Peyer's patch (tissue), 4 donors: Measurements from ENCODE around the gene IFT52. TPM values are rescaled to one million over a fixed set of nuclear protein-coding genes. Genes with fewer than 3 reads are reported as not detected.

ENCODE experiments used
- DNase-seq, 3 donors: peaks; one replicate each; pipeline ENCODE4 v3.0.0-alpha.2; 2017 to 2019
- H3K27ac ChIP-seq, 4 donors: fragments of 200-600 bp; sonication (generic); one replicate each; pipeline ENCODE4 v1.5.1; 2016 to 2019
- H3K27me3 ChIP-seq, 2 donors: fragments of 200-600 bp; sonication (generic); one replicate each; pipeline ENCODE4 v1.5.1; 2019
- H3K36me3 ChIP-seq, 3 donors: fragments of 200-600 bp; sonication (generic); one replicate each; pipeline ENCODE4 v1.5.1; 2016 to 2019
- H3K4me1 ChIP-seq, 4 donors: fragments of 200-600 bp; sonication (generic); one replicate each; pipeline ENCODE4 v1.5.1; 2016 to 2019
- H3K4me3 ChIP-seq, 4 donors: fragments of 200-600 bp; sonication (generic); 1 replicate in 3 of 4; 2 replicates in 1 of 4; pipeline ENCODE4 v1.5.1; 2016 to 2019; ENCODE audit warnings: mild to moderate bottlenecking in 1 of 4
- H3K9me3 ChIP-seq, 4 donors: fragments of 200-600 bp; sonication (generic); one replicate each; pipeline ENCODE4 v1.5.1; 2016 to 2019; ENCODE audit warnings: mild to moderate bottlenecking in 1 of 4
- POLR2A ChIP-seq, 2 donors: fragments of 450-650 bp; IDR thresholded peaks; one replicate each; pipeline ENCODE4 v1.5.1; 2017; ENCODE audit warnings: antibody characterized with exemption in 2 of 2, mild to moderate bottlenecking in 2 of 2, moderate library complexity in 2 of 2
- total RNA-seq, 4 donors: library from RNA; depleted of rRNA; stranded (reverse); fragments of >200 nt; gene quantifications; one replicate each; pipeline ENCODE4 v1.1.0, GENCODE V29; 2016
- TF ChIP-seq, protein P1 (sequence below), 6 experiments: fragments of 450-650 bp in 4 of 6; fragments of 200-600 bp in 2 of 6; sonication (generic) in 1 of 6; IDR thresholded peaks; one replicate each; pipeline ENCODE4 v1.5.1; 2017 to 2019; ENCODE audit warnings: antibody characterized with exemption in 6 of 6, mild to moderate bottlenecking in 3 of 6, moderate library complexity in 1 of 6

IFT52 gene
- total RNA-seq, 4 donors from 2014 or later, result 15.7 to 30.8 (median 17.0) TPM

DNA sequence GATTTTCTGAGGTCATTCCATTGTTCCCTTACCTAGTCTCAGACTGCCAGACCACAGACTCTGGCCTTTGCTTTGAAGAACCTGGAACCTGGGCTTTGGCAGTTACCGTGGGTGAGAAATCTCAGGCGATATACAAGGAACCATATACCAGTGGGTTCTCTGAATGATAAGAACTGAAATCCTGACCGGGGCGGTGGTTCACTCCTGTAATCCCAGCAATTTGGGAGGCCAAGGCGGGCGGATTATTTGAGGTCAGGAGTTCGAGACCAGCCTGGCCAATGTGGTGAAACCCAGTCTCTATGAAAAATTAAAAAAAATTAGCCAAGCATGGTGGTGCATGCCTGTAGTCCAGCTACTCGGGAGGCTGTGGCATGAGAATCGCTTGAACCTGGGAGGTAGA is 46.2 kb upstream of the IFT52 start:
- Histone ChIP-seq H3K27ac (no peak overlapping the region), H3K9me3 (peaks cover 0 to 4% (median 0%) of the 10 kb centered on the region in 4 donors), H3K36me3 (peaks cover 0 to 6% (median 0%) of the 10 kb centered on the region in 3 donors), H3K27me3 (no peaks in the 10 kb centered on the region), H3K4me3 (no peak overlapping the region), H3K4me1 (peaks cover 0 to 8% (median 0%) of the 10 kb centered on the region in 4 donors)
- TF ChIP-seq, protein P1, sequence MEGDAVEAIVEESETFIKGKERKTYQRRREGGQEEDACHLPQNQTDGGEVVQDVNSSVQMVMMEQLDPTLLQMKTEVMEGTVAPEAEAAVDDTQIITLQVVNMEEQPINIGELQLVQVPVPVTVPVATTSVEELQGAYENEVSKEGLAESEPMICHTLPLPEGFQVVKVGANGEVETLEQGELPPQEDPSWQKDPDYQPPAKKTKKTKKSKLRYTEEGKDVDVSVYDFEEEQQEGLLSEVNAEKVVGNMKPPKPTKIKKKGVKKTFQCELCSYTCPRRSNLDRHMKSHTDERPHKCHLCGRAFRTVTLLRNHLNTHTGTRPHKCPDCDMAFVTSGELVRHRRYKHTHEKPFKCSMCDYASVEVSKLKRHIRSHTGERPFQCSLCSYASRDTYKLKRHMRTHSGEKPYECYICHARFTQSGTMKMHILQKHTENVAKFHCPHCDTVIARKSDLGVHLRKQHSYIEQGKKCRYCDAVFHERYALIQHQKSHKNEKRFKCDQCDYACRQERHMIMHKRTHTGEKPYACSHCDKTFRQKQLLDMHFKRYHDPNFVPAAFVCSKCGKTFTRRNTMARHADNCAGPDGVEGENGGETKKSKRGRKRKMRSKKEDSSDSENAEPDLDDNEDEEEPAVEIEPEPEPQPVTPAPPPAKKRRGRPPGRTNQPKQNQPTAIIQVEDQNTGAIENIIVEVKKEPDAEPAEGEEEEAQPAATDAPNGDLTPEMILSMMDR (IDR thresholded peaks at IDR 0.05), result no peak
- TF ChIP-seq POLR2A (IDR thresholded peaks at IDR 0.05), result no peak
- no peak for DNase-seq

DNA sequence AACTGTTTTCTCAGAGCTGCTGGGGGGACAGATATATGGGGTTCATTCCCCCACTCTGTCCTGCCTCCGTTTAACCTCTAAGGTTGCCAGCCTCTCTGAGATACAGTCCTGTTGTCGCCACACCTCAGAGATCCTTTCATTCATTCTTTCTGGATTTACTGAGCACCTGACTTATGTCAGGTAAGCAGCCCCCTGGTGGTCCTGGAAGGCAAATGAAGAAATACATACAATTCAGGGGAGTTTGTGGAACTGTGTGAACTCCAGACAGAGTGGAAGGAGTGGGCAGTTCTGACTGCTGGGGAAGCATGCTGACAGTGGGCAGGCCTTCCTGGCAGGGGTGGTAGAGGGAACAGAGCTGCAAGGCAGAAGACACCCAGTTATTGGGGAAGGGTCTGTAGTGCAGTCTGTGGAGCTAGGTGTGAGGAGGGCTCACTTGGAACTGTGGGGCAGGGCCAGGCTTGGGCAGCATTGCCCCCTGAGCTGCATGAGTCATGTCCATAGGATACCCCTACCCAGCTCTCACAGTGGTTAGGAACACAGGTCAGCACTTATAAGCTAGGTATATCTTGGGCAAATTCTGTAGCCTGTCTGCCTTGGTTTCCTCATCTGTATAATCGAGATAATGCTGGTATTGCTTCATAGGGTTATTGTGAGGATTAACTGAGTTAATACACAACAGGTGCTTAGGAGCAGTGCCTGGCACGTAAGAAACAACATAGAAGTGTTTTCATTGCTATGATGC is 44.7 kb upstream of the IFT52 start:
- H3K36me3 ChIP-seq, result no peaks in the 10 kb centered on the region

GRCh38 chr20:43548273-43548880 is 42.4 kb upstream of the IFT52 start:
- no peaks in the 10 kb centered on the region for H3K27me3 ChIP-seq
- peaks cover 0 to 4% (median 0%) of the 10 kb centered on the region in 4 donors for H3K9me3 ChIP-seq
- no peaks in the 10 kb centered on the region for H3K4me1 ChIP-seq
- H3K4me3 ChIP-seq, result no peak overlapping the region
- H3K27ac ChIP-seq, result no peak overlapping the region
- H3K36me3 ChIP-seq, result no peaks in the 10 kb centered on the region
- TF ChIP-seq, protein P1 (IDR thresholded peaks at IDR 0.05), result no peak
- TF ChIP-seq POLR2A (IDR thresholded peaks at IDR 0.05), result no peak
- DNase-seq, result no peak

More for the DNA sequence above, 44.7 kb upstream of the IFT52 start:
- TF ChIP-seq POLR2A (IDR thresholded peaks at IDR 0.05), result no peak
- TF ChIP-seq, protein P1 (IDR thresholded peaks at IDR 0.05), result no peak
- peak in 1 of 3 donors; percentile 13 for DNase-seq
- no peak overlapping the region for H3K27ac ChIP-seq
- H3K27me3 ChIP-seq, result no peaks in the 10 kb centered on the region
- H3K4me3 ChIP-seq, result no peak overlapping the region
- peaks cover 0 to under 1% (median 0%) of the 10 kb centered on the region in 4 donors for H3K4me1 ChIP-seq
- H3K9me3 ChIP-seq, result peaks cover 0 to 4% (median 0%) of the 10 kb centered on the region in 4 donors

- Histone ChIP-seq H3K27ac (peak overlapping the region in 1 of 4 donors; percentile 2), H3K27me3 (no peaks in the 10 kb centered on the region), H3K9me3 (peaks cover 0 to 4% (median 0%) of the 10 kb centered on the region in 4 donors), H3K4me3 (no peak overlapping the region), H3K36me3 (no peaks in the 10 kb centered on the region), H3K4me1 (no peaks in the 10 kb centered on the region)
- TF ChIP-seq, protein P1 (IDR thresholded peaks at IDR 0.05), result no peak
- no peak for TF ChIP-seq POLR2A (IDR thresholded peaks at IDR 0.05)
- no peak for DNase-seq
Observed at GRCh38 chr20:43549416-43550065, 41.2 kb upstream of the IFT52 start.

DNA sequence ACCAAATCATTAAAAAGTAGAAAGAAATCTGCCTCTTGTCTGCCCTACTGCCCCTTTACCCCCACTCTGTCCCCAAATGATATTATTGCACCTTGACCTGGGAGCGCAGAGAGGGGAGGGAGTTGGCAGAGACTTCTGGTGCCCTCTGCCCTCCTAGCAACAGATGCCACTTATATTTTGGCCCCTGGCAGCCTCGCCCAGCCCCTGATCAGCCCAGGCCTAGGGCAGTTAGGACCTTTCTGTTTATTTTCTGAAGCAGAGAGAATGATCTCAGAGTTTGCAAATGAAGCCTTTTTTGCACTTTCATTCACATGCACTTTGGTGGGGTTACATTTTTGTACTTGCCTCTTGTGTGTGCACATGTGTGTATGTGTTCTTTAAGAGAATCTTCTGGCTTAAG is 40.3 kb upstream of the IFT52 start:
- no peak overlapping the region for H3K4me3 ChIP-seq
- peak overlapping the region in 3 of 4 donors; percentile 2 to 51 (median 35) for H3K27ac ChIP-seq
- H3K27me3 ChIP-seq, result no peaks in the 10 kb centered on the region
- no peaks in the 10 kb centered on the region for H3K4me1 ChIP-seq
- no peaks in the 10 kb centered on the region for H3K36me3 ChIP-seq
- peaks cover 0 to 4% (median 0%) of the 10 kb centered on the region in 4 donors for H3K9me3 ChIP-seq
- peak in 2 of 3 donors; percentile 71 to 75 for DNase-seq
- TF ChIP-seq POLR2A (IDR thresholded peaks at IDR 0.05), result no peak
- TF ChIP-seq, protein P1 (IDR thresholded peaks at IDR 0.05), result no peak
